Endodermal cell (in vitro differentiated cells): Measurements from ENCODE around the gene ACOT8. TPM values are rescaled to one million over a fixed set of nuclear protein-coding genes. Genes with fewer than 3 reads are reported as not detected.

Source experiments
- DNase-seq: peaks from one replicate; pipeline ENCODE4 v3.0.0-alpha.2; 2017
- H3K27ac ChIP-seq: 2 replicates; pipeline ENCODE4 v1.5.1; 2013; ENCODE audit warnings: mild to moderate bottlenecking, low read depth, low read length, moderate library complexity
- H3K27me3 ChIP-seq: 2 replicates; pipeline ENCODE4 v1.6.1; 2013; ENCODE audit warnings: mild to moderate bottlenecking, low read length, moderate library complexity; ENCODE audit not compliant: insufficient read depth, control insufficient read depth, poor library complexity, severe bottlenecking
- H3K36me3 ChIP-seq: 2 replicates; pipeline ENCODE4 v1.7.0; 2013; ENCODE audit warnings: mild to moderate bottlenecking, low read length, moderate library complexity; ENCODE audit not compliant: control insufficient read depth, insufficient read depth
- H3K4me1 ChIP-seq: one replicate; pipeline ENCODE4 v1.7.0; 2013; ENCODE audit warnings: low read length; ENCODE audit not compliant: control insufficient read depth, insufficient read depth
- H3K4me3 ChIP-seq: 2 replicates; pipeline ENCODE4 v1.5.1; 2013; ENCODE audit warnings: mild to moderate bottlenecking, low read length, moderate library complexity
- H3K9ac ChIP-seq: 2 replicates; pipeline ENCODE4 v1.6.1; 2013; ENCODE audit warnings: mild to moderate bottlenecking, low read length, moderate library complexity; ENCODE audit not compliant: poor library complexity, severe bottlenecking; ENCODE audit errors: extremely low read depth
- H3K9me3 ChIP-seq: 2 replicates; pipeline ENCODE4 v1.6.1; 2013; ENCODE audit warnings: mild to moderate bottlenecking, low read length, moderate library complexity; ENCODE audit not compliant: control insufficient read depth
- H3K27ac Mint-ChIP-seq: 2 replicates; pipeline ENCODE4 v1.8.0; 2020; ENCODE audit warnings: mixed read lengths
- H3K27me3 Mint-ChIP-seq: 2 replicates; pipeline ENCODE4 v1.8.0; 2021; ENCODE audit warnings: mild to moderate bottlenecking, mixed read lengths; ENCODE audit not compliant: insufficient read depth
- H3K36me3 Mint-ChIP-seq: 2 replicates; pipeline ENCODE4 v1.8.0; 2020; ENCODE audit warnings: low read depth, mixed read lengths
- H3K4me1 Mint-ChIP-seq: 2 replicates; pipeline ENCODE4 v1.8.0; 2020; ENCODE audit warnings: mixed read lengths
- H3K4me3 Mint-ChIP-seq: 2 replicates; pipeline ENCODE4 v1.8.0; 2020; ENCODE audit warnings: mild to moderate bottlenecking, moderate library complexity, mixed read lengths
- H3K9me3 Mint-ChIP-seq: 2 replicates; pipeline ENCODE4 v1.8.0; 2020; ENCODE audit warnings: mild to moderate bottlenecking, mixed read lengths
- WGBS, 2 experiments: methylation state at CpG; one replicate each; pipeline versions ENCODE4 v1.1.5 to v1.1.7; 2013; ENCODE audit warnings: missing lambda C conversion rate in 2 of 2, mixed read lengths in 1 of 2; ENCODE audit not compliant: insufficient coverage in 1 of 2, insufficient read length in 1 of 2; 5-methylcytosine and 5-hydroxymethylcytosine counted together
- total RNA-seq, 2 donors: library from RNA; stranded (reverse); fragmentation: NEBNext Ultra II Directional in 1 of 2; extraction: Animal tissue kit (Norgen Biotek cat#: 25700) in 1 of 2; gene quantifications; 2 replicates in 1 of 2; 3 replicates in 1 of 2; pipeline ENCODE4 v1.2.1, GENCODE V29; 2021
- TF ChIP-seq, protein P1 (sequence below): fragments of 200-600 bp; sonication (generic); conservative IDR thresholded peaks from 2 replicates; pipeline ENCODE4 v1.5.0; 2021; ENCODE audit warnings: antibody characterized with exemption, mild to moderate bottlenecking

The ACOT8 gene
- total RNA-seq, 2 donors from 2014 or later = 24.3 to 27.9 TPM

DNA sequence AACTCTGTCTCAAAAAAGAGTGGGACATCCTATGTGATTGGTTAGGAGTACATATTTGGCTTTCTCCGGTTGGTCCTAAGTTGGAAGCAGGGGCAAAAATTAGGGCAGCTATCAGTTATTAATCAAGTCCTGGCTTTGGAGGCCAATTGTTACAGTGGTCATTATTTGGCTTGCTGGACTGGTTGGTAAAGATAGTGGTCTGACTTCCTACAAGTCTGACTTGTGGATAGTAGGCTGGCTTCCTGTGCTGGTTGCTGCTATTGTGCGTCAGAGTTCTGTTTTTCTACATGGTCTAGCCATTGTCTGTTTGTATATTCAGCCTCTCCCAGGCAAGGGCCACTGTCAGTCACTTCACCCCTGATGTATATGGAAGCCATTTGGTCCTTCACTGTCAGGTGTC, 7.0 kb downstream of the ACOT8 start:
- H3K27me3 Mint-ChIP-seq = no peaks in the 10 kb centered on the region
- H3K27ac Mint-ChIP-seq = no peak overlapping the region
- Histone ChIP-seq H3K9ac (no peak overlapping the region), H3K27ac (no peak overlapping the region), H3K4me1 (peaks cover 6% of the 10 kb centered on the region), H3K9me3 (peaks cover 21% of the 10 kb centered on the region), H3K4me3 (no peak overlapping the region), H3K36me3 (peaks cover 59% of the 10 kb centered on the region), H3K27me3 (no peaks in the 10 kb centered on the region)
- no peak for DNase-seq
- H3K4me1 Mint-ChIP-seq = peaks cover 25% of the 10 kb centered on the region
- TF ChIP-seq, protein P1, sequence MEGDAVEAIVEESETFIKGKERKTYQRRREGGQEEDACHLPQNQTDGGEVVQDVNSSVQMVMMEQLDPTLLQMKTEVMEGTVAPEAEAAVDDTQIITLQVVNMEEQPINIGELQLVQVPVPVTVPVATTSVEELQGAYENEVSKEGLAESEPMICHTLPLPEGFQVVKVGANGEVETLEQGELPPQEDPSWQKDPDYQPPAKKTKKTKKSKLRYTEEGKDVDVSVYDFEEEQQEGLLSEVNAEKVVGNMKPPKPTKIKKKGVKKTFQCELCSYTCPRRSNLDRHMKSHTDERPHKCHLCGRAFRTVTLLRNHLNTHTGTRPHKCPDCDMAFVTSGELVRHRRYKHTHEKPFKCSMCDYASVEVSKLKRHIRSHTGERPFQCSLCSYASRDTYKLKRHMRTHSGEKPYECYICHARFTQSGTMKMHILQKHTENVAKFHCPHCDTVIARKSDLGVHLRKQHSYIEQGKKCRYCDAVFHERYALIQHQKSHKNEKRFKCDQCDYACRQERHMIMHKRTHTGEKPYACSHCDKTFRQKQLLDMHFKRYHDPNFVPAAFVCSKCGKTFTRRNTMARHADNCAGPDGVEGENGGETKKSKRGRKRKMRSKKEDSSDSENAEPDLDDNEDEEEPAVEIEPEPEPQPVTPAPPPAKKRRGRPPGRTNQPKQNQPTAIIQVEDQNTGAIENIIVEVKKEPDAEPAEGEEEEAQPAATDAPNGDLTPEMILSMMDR = no peak
- H3K9me3 Mint-ChIP-seq = peaks cover 7% of the 10 kb centered on the region
- 92 to 100% methylated on average over 2 of the region's 2 CpGs for WGBS, 2 experiments
- peaks cover 59% of the 10 kb centered on the region for H3K36me3 Mint-ChIP-seq
- H3K4me3 Mint-ChIP-seq = no peak overlapping the region

DNA sequence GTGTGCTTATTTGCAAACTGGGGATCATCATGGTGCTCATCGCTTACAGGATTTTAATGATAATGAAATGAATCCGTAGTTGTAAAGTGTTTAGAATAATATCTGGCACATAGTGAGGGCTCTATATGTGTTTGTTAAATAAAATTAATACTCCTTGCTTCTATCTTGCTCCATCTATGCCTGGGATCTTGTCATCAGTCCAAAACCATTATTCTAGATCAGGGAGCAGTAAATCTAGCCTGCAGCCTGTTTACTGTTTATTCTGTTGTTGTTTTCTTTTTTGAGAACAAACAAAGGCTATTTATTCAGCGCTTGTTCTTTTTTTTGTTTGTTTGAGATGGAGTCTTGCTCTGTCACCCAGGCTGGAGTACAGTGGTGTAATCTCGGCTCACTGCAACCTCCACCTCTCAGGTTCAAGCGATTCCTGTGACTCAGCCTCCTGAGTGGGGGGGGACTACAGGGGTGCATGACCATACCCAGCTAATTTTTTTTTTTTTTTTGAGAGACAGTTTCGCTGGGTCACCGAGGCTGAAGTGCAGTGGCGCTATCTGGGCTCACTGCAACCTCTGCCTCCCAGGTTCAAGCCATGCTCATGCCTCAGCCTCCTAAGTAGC, 8.1 kb downstream of the ACOT8 start:
- H3K9me3 Mint-ChIP-seq = peaks cover 7% of the 10 kb centered on the region
- peak overlapping the region; percentile 30 for H3K27ac Mint-ChIP-seq
- peaks cover 15% of the 10 kb centered on the region for H3K4me1 Mint-ChIP-seq
- Histone ChIP-seq H3K36me3 (peaks cover 71% of the 10 kb centered on the region), H3K9ac (no peak overlapping the region), H3K4me1 (no peaks in the 10 kb centered on the region), H3K4me3 (no peak overlapping the region), H3K27me3 (no peaks in the 10 kb centered on the region), H3K27ac (no peak overlapping the region), H3K9me3 (peaks cover 21% of the 10 kb centered on the region)
- DNase-seq = no peak
- peaks cover 67% of the 10 kb centered on the region for H3K36me3 Mint-ChIP-seq
- no peak overlapping the region for H3K4me3 Mint-ChIP-seq
- TF ChIP-seq, protein P1 = no peak
- 96 to 100% methylated on average over 2 to 8 of the region's 8 CpGs for WGBS, 2 experiments
- H3K27me3 Mint-ChIP-seq = no peaks in the 10 kb centered on the region

DNA sequence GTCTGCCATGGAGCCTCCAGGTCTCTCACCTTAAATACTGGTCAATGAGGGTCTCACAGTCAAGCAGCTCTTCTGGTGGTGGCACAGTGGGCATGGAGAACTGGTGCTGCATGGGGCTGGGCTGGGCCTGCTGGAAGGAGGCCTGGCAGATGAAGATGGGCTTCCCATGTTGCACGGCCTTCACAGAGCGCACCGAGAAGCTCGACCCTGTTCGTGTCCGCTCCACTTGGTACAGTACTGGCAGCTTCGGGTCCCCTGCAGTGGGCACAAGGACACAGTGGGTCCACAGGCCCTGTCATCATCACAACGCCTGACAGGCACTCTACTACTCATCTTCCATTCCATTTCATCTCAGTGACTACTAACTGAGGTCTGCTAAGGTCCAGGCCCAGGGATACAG, 8.8 kb downstream of the ACOT8 start:
- peaks cover 8% of the 10 kb centered on the region for H3K4me1 Mint-ChIP-seq
- peak overlapping the region; percentile 30 for H3K27ac Mint-ChIP-seq
- DNase-seq = no peak
- H3K36me3 Mint-ChIP-seq = peaks cover 70% of the 10 kb centered on the region
- no peaks in the 10 kb centered on the region for H3K27me3 Mint-ChIP-seq
- H3K9ac ChIP-seq = no peak overlapping the region
- H3K27me3 ChIP-seq = no peaks in the 10 kb centered on the region
- H3K9me3 Mint-ChIP-seq = peaks cover 7% of the 10 kb centered on the region
- H3K27ac ChIP-seq = no peak overlapping the region
- TF ChIP-seq, protein P1 = no peak
- H3K4me1 ChIP-seq = no peaks in the 10 kb centered on the region
- peaks cover 74% of the 10 kb centered on the region for H3K36me3 ChIP-seq
- 92 to 95% methylated on average over 7 to 8 of the region's 8 CpGs for WGBS, 2 experiments
- H3K4me3 Mint-ChIP-seq = no peak overlapping the region
- no peak overlapping the region for H3K4me3 ChIP-seq
- peaks cover 21% of the 10 kb centered on the region for H3K9me3 ChIP-seq
